T follicular helper cell (primary cell): ENCODE results near the gene EPS8L2.

Experiments used
- DNase-seq: peaks from one replicate; pipeline ENCODE4 v3.0.0-alpha.2; 2020; ENCODE audit warnings: low read depth

Gene EPS8L2

GRCh38 chr11:763073-763463, 57.0 kb downstream of the EPS8L2 start:
- no peak for DNase-seq

- no peak for DNase-seq
Observed at GRCh38 chr11:763549-764321, 57.7 kb downstream of the EPS8L2 start.

DNA sequence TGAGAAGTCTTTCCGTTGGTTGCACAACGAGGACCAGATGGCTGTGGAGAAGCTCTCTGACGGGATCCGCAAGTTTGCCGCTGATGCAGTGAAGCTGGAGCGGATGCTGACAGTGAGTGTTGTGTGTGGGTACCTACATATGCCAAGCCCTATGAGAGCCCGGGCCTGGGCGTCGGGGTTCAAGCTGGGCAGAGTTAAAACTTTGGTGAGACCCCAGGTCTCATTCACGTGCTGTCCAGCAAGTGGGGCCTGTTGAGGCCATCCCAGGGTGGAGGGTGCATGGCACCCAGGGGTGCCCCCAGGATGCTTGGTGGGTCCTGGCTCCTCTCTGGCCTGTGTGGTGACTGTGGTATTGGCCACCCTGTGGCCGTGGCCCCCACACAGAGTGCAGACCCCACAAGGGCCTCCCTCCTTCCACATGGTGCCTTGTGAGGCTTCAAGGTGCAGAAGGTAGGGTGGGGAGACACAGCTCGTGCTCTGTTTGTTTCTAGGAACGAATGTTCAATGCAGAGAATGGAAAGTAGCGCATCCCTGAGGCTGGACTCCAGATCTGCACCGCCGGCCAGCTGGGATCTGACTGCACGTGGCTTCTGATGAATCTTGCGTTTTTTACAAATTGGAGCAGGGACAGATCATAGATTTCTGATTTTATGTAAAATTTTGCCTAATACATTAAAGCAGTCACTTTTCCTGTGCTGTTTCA, 58.4 kb downstream of the EPS8L2 start:
- no peak for DNase-seq

DNA sequence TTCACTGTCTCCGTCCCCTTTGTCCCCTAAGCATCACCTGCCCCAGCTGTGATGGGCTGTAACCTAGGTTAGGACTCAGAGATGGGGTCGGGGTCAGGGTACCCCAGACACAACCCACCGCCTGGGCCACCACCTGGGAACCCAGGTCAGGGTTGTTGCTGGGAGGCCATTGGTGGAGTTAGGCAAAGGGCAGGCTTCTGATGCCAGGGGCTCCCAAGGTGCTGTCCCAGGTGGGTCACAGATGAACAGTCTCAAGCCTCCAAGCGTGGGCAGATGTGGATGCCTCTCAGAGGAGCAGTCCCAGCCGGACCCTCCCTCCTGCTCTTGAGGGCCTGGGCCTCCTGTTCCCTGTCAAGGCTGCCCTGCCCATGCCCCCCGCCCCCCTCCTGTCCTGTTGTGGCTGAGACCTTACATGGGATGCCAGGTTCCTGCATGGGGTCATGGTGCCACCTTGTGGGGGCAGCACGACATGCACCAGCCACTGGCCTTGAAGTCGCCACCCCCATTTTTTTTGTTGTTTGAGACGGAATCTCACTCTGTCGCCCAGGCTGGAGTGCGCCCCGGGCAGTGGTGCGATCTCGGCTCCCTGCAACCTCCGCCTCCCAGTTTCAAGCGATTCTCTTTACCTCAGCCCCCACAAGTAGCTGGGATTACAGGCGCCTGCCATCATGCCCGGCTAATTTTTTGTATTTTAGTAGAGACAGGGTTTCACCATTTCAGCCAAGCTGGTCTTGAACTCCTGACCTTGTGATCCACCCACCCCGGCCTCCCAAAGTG, 59.2 kb downstream of the EPS8L2 start:
- DNase-seq: peak; percentile 56

DNA sequence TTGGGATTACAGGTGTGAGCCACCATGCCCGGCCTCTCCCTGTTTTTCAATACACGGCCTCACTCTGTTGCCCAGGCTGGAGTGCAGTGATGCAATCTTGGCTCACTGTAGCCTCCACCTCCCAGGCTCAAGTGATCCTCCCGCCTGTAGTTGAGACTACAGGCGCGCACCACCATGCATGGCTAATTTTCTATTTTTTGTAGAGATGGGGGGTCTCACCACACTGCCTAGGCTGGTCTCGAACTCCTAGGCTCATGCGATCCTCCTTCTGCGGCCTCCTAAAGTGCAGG, 59.7 kb downstream of the EPS8L2 start:
- DNase-seq: no peak

DNA sequence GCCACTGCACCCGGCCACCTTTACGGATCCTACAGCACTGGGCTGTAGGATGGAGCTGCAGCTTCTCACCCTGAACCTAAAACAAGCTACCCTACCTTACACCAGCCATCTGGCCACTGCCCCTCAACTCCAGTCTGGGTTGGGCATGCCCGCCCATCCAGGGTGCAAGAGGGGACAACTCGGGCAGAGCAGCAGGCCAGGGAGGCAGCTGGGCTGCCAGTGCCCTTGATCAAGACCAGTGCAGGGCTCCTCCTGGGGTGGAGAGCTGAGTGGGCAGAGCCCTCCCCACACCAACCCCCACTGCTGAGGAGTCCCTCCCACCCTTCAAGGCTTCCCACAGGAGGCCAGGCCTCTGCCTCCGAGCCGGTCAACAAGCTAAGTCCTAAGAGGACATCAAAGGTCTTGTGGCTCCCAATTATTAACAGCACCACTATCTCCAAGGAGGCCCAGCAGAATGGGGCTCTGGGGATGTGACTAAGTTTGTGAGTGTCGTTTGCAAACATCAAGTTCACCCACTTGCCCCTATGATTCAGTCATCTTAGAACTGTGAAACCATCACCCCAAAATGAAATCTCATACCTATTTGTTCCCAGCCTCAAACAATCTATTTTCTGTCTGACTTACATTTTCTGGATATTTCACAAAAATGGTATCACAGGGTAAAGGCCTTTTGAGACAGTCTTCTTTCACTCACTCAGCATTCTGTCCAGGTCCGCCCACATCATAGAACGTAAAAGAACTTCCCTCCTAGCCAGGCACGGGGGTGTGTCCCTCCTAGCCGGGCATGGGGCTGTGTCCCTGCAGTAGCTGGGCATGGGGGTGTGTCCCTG, 60.3 kb downstream of the EPS8L2 start:
- no peak for DNase-seq

DNA sequence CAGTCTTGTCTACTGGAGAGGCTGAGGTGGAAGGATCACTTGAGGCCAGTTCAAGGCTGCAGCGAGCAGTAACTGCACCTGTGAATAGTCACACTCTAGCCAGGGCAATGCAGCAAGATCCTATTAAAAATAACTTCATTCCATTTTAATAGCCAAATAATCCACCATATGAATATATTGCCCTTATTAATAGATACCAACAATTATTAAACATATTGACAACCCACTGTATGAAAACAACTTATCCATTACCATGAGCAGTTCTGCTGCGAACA, 60.8 kb downstream of the EPS8L2 start:
- no peak for DNase-seq

DNA sequence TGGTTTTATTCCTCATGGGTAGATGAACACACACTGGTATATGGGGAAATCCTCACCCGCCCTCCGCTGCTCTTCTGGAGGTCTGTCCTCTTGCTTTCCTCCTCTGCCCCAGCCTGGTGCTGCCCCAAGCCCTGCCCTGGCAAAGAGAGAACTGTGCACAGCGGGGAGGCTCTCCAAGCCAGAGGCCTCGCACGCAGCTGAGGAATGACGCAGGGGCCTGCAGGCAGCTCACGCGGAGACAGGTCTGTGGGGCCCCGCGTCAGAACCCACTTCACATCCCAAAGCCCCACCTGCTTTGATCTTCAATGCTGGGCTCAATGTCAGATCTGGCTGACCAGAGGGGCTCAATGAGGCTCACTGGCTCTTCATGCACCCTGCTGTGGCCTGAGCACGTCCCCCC, 61.2 kb downstream of the EPS8L2 start:
- DNase-seq: no peak

DNA sequence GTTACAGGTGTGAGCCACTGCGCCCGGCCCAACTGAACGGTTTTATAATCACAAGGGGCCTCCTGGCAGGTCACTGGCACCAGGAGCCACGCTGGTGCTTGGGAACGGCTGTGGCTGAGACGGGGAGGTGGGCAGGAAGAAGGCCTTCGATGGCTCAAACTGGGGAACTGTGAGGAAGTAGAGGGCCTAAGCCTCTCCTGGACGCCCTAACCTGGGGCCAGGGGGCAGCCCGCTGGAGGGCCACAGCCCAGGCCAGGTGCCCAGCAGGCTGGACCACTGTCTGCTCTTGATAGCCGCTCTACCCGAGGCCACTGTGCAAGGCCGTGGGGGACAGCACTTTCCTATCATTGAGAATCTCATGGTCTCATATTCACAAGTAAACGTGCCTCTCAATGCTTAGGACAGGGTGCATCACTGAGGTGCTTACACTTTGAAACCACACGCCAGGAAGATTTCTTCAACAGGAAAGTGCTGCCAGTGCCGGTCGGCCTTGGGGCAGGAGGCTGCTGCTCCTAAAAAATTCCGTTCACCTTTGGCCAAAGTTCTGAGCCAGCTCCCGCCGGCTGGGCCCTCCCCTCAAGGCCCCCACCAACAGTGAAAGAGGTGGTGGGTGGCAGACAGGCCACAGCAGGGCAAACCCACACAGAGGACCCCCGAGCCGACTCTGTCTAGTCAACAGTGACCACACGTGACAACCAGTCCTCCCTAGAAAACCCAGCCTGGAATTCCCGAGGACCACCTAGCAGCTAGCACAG, 64.0 kb downstream of the EPS8L2 start:
- no peak for DNase-seq

DNA sequence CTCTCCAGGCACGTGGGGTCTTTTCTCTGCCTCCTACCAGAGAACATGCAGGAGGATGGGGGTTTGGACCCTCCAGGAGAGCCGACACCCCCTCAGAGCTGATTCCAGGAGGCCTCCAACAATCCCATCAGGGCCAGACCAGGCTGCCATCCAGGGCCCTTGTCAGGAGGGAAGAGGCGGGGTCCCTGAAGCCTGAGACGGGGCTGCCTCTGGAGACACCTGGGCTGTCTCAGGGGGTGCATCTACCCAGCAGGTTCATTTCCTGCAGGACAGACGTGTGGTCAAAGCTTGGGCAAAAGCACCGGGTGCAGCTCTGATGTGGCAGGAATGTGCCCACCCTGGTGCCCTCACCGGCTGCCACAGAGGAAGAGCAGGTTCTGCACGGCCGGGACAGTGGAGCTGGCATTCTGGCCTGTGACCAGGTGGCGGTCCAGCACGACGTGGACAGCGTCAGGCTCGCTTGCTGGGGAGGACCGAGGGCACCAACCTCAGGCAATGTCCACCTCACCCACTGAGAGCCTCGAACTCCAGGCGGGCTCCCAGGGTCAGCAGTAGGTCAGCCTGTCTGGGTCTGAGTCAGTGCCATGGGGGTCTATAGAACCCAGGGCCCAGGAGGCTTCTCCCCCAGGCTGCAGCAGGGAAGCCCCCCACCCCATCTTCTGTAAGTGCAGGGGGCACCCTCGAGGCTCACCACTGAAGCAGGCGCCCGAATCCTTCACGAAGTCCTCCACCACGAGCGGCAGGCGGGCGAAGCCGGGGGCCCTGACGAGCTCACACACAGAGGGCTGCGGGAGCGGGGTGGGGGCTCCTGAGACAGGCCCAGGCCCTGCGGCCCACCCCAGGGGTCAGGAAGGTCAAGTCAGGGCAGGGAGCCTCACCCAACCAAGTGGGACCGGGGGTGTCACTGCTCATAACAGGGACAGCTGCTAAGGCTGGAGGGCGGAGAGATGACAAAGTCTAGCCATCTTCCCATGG, 64.9 kb downstream of the EPS8L2 start:
- no peak for DNase-seq

GRCh38 chr11:771617-772204, 65.7 kb downstream of the EPS8L2 start:
- no peak for DNase-seq

DNA sequence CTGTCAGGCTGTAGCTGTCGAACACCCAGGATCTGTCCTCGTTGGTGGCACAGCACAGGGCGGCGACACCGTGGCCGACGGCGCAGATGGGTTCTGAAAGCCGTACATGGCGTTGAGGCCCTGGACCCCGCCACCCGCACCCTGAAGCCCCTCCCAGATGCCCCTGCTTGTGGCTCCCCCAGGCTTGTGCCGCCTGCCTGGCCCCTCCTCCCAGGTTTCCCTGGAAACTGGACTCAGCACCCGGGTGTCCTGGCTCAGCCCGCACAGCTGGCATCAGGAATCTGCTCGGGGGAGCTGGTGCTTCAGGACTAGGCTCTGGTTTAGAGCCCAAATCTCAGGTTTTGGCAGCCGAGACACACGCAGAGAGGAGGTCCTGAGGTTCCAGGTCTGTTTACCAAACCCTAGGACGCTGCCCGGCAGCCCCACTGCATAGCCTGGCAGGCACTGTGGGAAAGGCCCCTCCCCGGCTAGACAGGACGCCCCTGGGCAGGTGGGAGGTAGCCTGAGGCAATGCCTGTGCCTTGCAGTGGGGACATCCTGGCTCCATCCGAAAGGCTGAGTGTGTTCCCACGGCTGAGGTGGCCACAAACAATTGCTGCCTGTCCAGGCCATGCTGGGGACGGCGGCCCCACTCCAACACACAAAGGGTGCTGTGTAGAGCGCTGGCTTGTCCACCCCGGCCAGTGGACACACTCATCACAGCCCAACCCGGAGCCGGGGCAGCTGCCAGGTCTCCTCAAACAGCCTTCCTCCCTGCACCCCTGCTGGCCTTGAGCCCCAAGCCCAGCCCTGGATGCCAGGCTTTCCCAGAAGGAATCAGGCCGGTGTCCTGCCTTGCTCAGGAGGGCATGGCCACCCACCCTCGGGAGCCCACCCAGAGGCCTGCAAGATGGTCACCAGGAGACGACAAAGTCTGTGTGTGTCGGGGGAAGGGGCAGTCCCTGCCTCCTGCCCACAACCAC, 66.7 kb downstream of the EPS8L2 start:
- DNase-seq: no peak

- DNase-seq: no peak
Observed at GRCh38 chr11:773425-773824, 67.4 kb downstream of the EPS8L2 start.

DNA sequence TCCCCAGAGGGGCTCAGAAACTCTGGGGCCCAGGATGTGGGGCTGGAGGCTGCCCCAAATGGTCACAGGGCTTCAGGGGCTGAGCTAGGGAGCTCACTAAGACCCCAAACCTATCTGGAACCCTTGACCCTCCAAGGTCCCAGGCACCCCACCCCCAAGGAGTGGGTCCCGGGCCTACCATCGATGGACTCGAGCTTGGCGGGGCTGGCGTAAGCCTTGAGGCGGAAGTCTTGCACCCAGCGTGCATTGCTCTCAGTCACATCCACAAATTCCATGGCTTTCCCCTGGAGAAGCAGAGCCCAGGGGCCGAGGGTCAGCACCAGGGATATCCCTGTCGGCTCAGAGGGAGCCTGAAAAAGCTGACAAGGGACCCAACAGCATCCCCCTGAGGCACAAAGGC, 67.8 kb downstream of the EPS8L2 start:
- no peak for DNase-seq

- no peak for DNase-seq
Observed at GRCh38 chr11:774873-775592, 69.0 kb downstream of the EPS8L2 start.

GRCh38 chr11:776263-776560, 70.2 kb downstream of the EPS8L2 start:
- no peak for DNase-seq

- no peak for DNase-seq
Observed at GRCh38 chr11:776561-777287, 70.7 kb downstream of the EPS8L2 start.
